PC-9 (cell line): ENCODE data around the gene CD36. TPM values are rescaled to one million over a fixed set of nuclear protein-coding genes. Genes with fewer than 3 reads are reported as not detected.

ENCODE experiments used
- BruUV-seq: library from RNA; stranded (reverse); fragments of 400-500 nt; replicated peaks from 2 replicates; lab custom pipeline; 2021; lab: Mats Ljungman, UMichigan
- CTCF ChIA-PET: fragments of 300-600 bp; sonication (Branson Sonifier 250); formaldehyde crosslinking; loops from one replicate; lab custom pipeline; 2022; ENCODE audit warnings: antibody characterized with exemption; lab: Charles Lee
- POLR2A ChIA-PET: fragments of 300-600 bp; sonication (Branson Sonifier 250); formaldehyde crosslinking; loops from one replicate; lab custom pipeline; 2022; ENCODE audit warnings: antibody characterized with exemption; ENCODE audit not compliant: unreplicated experiment; lab: Charles Lee
- DNase-seq, 2 experiments: peaks; one replicate each; pipeline versions ENCODE4 v3.0.0 to v3.0.0-alpha.2; 2015 to 2022; ENCODE audit warnings: mixed read lengths in 1 of 2
- H2AFZ ChIP-seq: fragments of 200-600 bp; sonication (generic); 2 replicates; pipeline ENCODE4 v1.8.1; 2017; ENCODE audit warnings: antibody characterized with exemption
- H3F3A ChIP-seq: fragments of 200-600 bp; sonication (generic); 2 replicates; pipeline ENCODE4 v1.8.1; 2017; ENCODE audit warnings: antibody characterized with exemption, mild to moderate bottlenecking, low read depth; ENCODE audit not compliant: insufficient read depth
- H3K27ac ChIP-seq: fragments of 200-600 bp; sonication (generic); 2 replicates; pipeline ENCODE4 v1.6.1; 2016; ENCODE audit warnings: mixed run types
- H3K27me3 ChIP-seq: fragments of 200-600 bp; sonication (generic); 2 replicates; pipeline ENCODE4 v1.6.1; 2016; ENCODE audit warnings: low read depth, mixed run types; ENCODE audit not compliant: insufficient read depth
- H3K36me3 ChIP-seq: fragments of 200-600 bp; sonication (generic); 2 replicates; pipeline ENCODE4 v1.6.1; 2016; ENCODE audit warnings: low read depth, mixed run types
- H3K4me1 ChIP-seq: fragments of 200-600 bp; sonication (generic); replicated peaks from 2 replicates; pipeline ENCODE4 v1.6.1; 2016; ENCODE audit warnings: mixed run types; ENCODE audit not compliant: insufficient read depth
- H3K4me2 ChIP-seq: fragments of 200-600 bp; sonication (generic); 2 replicates; pipeline ENCODE4 v1.6.1; 2017; ENCODE audit warnings: mixed run types
- H3K4me3 ChIP-seq: fragments of 200-600 bp; sonication (generic); 2 replicates; pipeline ENCODE4 v1.6.1; 2016; ENCODE audit warnings: mixed run types
- H3K79me2 ChIP-seq: fragments of 200-600 bp; sonication (generic); 2 replicates; pipeline ENCODE4 v1.6.1; 2017; ENCODE audit warnings: low read depth, mixed run types
- H3K9me2 ChIP-seq: fragments of 200-600 bp; sonication (generic); 2 replicates; pipeline ENCODE4 v1.8.1; 2017; ENCODE audit warnings: mild to moderate bottlenecking; ENCODE audit not compliant: insufficient read depth
- H3K9me3 ChIP-seq: fragments of 200-600 bp; sonication (generic); 2 replicates; pipeline ENCODE4 v1.8.1; 2016; ENCODE audit warnings: low read depth; ENCODE audit not compliant: insufficient read depth
- H4K20me1 ChIP-seq: fragments of 200-600 bp; sonication (generic); 2 replicates; pipeline ENCODE4 v1.8.1; 2017; ENCODE audit not compliant: insufficient read depth
- CTCF ChIP-seq: fragments of 200-600 bp; sonication (generic); conservative IDR thresholded peaks from 2 replicates; pipeline ENCODE4 v1.6.1; 2017; ENCODE audit warnings: mixed run types, antibody characterized with exemption, mild to moderate bottlenecking, moderate library complexity
- EZH2 ChIP-seq: fragments of 200-600 bp; sonication (generic); IDR thresholded peaks from 2 replicates; pipeline ENCODE4 v1.8.0; 2017; ENCODE audit warnings: antibody characterized with exemption, low read depth
- intact Hi-C: fragments of 100-400 bp; cut with micrococcal nuclease; formaldehyde crosslinking; loops from one replicate; pipeline ENCODE4 v1.10.0; 2022; ENCODE audit not compliant: unreplicated experiment
- total RNA-seq: library from RNA; stranded (reverse); gene quantifications from 2 replicates; pipeline ENCODE4 v1.2.3, GENCODE V29; 2021

The CD36 gene
- total RNA-seq, 1 experiment from 2014 or later: 0.28 TPM

GRCh38 chr7:80650030-80650429 is 11.6 kb downstream of the CD36 start:
- no peaks in the 10 kb centered on the region for H3K9me2 ChIP-seq
- ChIA-PET POLR2A (no interaction called here), CTCF (no interaction called here)

GRCh38 chr7:80651471-80651870 is 13.0 kb downstream of the CD36 start:
- intact Hi-C loops: loop anchor here (10.0 kb wide), 1 partner anchor 197 kb away; no protein-coding TSS in a partner anchor
- POLR2A ChIA-PET: interaction anchor here (0.6 kb wide), 1 partner anchor 182 kb away, joined by 13 read pairs; no protein-coding TSS in a partner anchor
- Histone ChIP-seq H2AFZ (no peak overlapping the region), H3K36me3 (no peaks in the 10 kb centered on the region), H4K20me1 (no peaks in the 10 kb centered on the region), H3K27me3 (no peaks in the 10 kb centered on the region), H3K4me3 (no peak overlapping the region), H3K9me2 (no peaks in the 10 kb centered on the region), H3K4me2 (no peak overlapping the region), H3K27ac (no peak overlapping the region), H3K9me3 (no peaks in the 10 kb centered on the region), H3K79me2 (no peaks in the 10 kb centered on the region), H3F3A (no peaks in the 10 kb centered on the region), H3K4me1 (no peaks in the 10 kb centered on the region)
- BruUV-seq: no TSS peak
- TF ChIP-seq CTCF (no peak), EZH2 (no peak)
- CTCF ChIA-PET: no interaction called here
- no peak for DNase-seq

More at GRCh38 chr7:80650030-80650429, 11.6 kb downstream of the CD36 start:
- no TSS peak for BruUV-seq
- H3K4me1 ChIP-seq: no peaks in the 10 kb centered on the region
- no peak overlapping the region for H2AFZ ChIP-seq
- H3K27ac ChIP-seq: no peak overlapping the region
- no peaks in the 10 kb centered on the region for H3K36me3 ChIP-seq
- no peaks in the 10 kb centered on the region for H3K79me2 ChIP-seq
- TF ChIP-seq CTCF: no peak
- no peak for TF ChIP-seq EZH2
- H3K27me3 ChIP-seq: no peaks in the 10 kb centered on the region
- H3K4me2 ChIP-seq: no peak overlapping the region
- intact Hi-C loops: loop anchor here (10.0 kb wide), 1 partner anchor 195 kb away; no protein-coding TSS in a partner anchor
- no peaks in the 10 kb centered on the region for H4K20me1 ChIP-seq
- H3F3A ChIP-seq: no peaks in the 10 kb centered on the region
- no peaks in the 10 kb centered on the region for H3K9me3 ChIP-seq
- no peak overlapping the region for H3K4me3 ChIP-seq
- no peak for DNase-seq

GRCh38 chr7:80653244-80653643 is 14.8 kb downstream of the CD36 start:
- no TSS peak for BruUV-seq

More at GRCh38 chr7:80653244-80653643, 14.8 kb downstream of the CD36 start:
- no peaks in the 10 kb centered on the region for H3K36me3 ChIP-seq
- no peak overlapping the region for H3K4me2 ChIP-seq
- H3K4me3 ChIP-seq: no peak overlapping the region
- H3K4me1 ChIP-seq: no peaks in the 10 kb centered on the region
- H3K27me3 ChIP-seq: no peaks in the 10 kb centered on the region
- no peaks in the 10 kb centered on the region for H3K79me2 ChIP-seq
- intact Hi-C loops: loop anchor here (10.0 kb wide), 1 partner anchor 198 kb away; no protein-coding TSS in a partner anchor
- POLR2A ChIA-PET: interaction anchor here (0.6 kb wide), 1 partner anchor 174 kb away, joined by 4 read pairs; no protein-coding TSS in a partner anchor
- CTCF ChIA-PET: no interaction called here
- DNase-seq: no peak
- H3K27ac ChIP-seq: no peak overlapping the region
- H3F3A ChIP-seq: no peaks in the 10 kb centered on the region
- TF ChIP-seq EZH2 (no peak), CTCF (no peak)
- H2AFZ ChIP-seq: no peak overlapping the region
- H3K9me3 ChIP-seq: no peaks in the 10 kb centered on the region
- no peaks in the 10 kb centered on the region for H3K9me2 ChIP-seq
- H4K20me1 ChIP-seq: no peaks in the 10 kb centered on the region
